ENCODE measurements around the gene COL15A1.

Gene COL15A1

DNA sequence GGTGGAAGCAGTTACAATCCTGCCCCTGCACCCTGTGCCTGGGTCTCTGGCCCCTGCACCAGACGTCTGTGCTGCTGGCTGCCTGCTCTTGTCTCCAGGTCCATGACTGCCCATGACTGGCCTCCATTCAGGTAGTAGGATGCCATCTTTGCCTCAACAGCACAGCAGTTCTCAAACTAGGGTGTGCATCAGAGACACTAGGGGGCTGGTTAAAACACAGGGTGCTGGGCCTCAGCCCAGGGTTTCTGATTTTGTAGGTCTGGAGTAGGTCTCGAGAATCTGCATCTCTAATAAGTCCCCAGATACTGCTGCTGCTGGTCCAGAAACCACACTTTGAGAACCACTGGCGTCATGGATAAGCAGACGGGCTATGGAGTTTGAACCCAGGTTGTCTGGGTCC is 24.0 kb downstream of the COL15A1 start:
- no peak for DNase-seq (ENCODE audit: low read depth)
- H3K4me3 ChIP-seq (ENCODE audit: low read depth, low read length): no peak overlapping the region
- TF ChIP-seq, protein P1, sequence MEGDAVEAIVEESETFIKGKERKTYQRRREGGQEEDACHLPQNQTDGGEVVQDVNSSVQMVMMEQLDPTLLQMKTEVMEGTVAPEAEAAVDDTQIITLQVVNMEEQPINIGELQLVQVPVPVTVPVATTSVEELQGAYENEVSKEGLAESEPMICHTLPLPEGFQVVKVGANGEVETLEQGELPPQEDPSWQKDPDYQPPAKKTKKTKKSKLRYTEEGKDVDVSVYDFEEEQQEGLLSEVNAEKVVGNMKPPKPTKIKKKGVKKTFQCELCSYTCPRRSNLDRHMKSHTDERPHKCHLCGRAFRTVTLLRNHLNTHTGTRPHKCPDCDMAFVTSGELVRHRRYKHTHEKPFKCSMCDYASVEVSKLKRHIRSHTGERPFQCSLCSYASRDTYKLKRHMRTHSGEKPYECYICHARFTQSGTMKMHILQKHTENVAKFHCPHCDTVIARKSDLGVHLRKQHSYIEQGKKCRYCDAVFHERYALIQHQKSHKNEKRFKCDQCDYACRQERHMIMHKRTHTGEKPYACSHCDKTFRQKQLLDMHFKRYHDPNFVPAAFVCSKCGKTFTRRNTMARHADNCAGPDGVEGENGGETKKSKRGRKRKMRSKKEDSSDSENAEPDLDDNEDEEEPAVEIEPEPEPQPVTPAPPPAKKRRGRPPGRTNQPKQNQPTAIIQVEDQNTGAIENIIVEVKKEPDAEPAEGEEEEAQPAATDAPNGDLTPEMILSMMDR (IDR thresholded peaks at IDR 0.05; ENCODE audit: low read depth, low read length, missing control alignments): no peak

DNA sequence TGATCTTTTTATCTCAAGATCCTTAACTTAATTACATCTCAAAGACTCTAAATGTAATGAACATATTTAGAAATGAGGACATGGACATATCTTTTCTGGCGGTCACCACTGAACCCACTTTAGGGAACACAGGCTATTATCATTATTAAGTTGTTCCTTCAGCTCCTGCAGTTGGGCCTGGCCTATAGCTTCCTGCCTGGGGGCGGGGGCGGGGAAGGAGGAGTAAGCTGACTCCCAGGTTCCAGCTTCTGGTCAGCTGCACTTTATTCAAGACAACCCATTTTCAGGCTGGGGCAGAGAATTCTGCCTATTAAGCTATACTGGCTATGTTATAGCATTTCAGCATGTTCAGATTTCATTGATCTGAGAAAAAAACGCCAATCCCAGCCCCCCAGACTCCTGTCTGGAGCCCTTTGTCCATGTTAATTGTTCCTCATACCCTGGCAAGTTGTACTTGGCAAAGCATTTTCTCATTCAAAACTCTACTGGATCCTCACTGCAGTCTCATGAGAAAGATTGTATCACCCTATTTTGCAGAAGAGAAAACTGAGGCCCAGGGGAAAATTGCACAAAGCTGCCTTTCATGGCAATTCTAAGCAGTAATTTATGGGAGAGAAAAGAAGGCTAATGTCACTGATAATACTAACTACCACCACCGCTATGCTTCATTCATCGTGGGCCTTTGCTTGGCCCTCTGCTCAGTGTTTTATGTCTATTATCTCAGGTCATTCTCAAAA is 25.1 kb downstream of the COL15A1 start:
- TF ChIP-seq, protein P1 (IDR thresholded peaks at IDR 0.05; ENCODE audit: low read depth, low read length, missing control alignments): no peak
- no peak for DNase-seq (ENCODE audit: low read depth)
- no peak overlapping the region for H3K4me3 ChIP-seq (ENCODE audit: low read depth, low read length)

DNA sequence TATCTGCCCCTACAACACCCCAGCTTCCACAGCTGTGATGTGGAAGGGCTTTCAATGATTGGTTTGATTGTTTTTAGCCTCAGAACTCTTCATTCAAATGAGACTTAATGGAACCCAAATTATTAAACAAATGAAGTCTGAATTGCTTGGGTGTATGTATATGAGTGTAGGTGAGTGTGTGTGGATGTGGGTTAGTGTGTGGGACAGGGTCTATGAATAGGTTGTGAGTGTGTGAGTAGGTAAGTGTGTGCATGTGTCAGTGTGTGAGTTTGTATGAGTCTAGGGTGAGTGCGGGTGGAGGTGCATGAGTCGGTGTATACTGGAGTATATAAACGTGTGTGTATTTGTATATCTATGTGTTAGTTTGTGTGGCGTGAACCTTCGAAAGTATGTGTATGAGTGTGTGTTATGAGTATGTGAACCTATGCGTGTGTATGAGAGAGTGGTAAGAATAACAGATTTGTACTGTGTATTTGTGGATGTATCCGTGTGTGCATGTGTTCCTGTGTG is 26.9 kb downstream of the COL15A1 start:
- no peak overlapping the region for H3K4me3 ChIP-seq (ENCODE audit: low read depth, low read length)
- no peak for DNase-seq (ENCODE audit: low read depth)
- TF ChIP-seq, protein P1 (IDR thresholded peaks at IDR 0.05; ENCODE audit: low read depth, low read length, missing control alignments): no peak

DNA sequence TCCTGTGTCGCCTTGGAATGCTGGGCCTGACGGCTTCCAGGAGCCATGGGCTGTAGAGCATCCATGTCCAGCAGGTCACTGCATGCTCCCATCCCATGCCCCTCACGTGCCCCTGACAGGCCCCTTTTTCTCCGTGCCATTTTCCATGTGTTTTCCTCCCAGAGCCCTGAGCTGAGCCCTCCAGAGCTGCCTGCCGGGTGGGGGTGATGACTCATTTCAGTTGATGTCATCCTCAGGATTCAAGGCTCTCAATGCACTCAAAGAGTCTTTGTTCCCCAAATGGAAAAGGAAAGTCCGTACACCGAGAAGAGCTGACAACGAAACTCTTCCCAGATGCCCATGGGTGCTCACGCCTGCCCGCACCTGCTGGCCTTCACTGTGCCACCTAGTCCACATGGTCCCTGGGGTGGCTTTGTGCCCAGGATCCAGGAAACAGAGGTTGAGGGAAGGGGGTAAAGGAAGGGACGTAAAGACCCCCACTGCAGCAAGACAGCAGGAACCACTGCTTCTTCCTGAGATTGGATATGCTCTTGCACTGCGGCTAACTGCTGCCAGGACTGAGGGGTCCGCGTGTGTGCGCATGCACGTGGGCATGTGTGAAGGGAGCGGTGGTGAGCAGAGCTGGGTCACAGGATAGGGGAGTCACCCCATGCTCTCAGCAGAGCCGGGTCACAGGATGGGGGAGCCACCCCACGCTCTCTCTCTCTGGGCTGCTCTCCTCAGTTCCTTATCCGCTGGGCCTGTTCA is 27.6 kb downstream of the COL15A1 start:
- DNase-seq (ENCODE audit: low read depth): no peak
- no peak overlapping the region for H3K4me3 ChIP-seq (ENCODE audit: low read depth, low read length)
- TF ChIP-seq, protein P1 (IDR thresholded peaks at IDR 0.05; ENCODE audit: low read depth, low read length, missing control alignments): no peak

DNA sequence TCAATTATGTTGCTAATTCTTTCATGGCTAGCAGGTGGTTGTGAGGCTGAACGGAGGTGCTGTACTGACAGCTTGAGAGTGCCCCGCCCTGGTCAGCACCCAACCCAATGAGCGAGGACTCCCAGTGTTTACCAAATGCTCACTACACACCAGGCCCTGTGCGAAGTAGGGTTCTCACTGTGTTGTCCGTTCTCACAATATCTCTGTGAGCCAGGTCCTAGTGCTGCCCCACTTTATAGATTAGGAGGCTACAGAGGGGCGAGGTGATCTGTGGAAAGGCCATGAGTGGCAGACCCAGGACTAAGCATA is 28.2 kb downstream of the COL15A1 start:
- H3K4me3 ChIP-seq (ENCODE audit: low read depth, low read length): no peak overlapping the region
- DNase-seq (ENCODE audit: low read depth): no peak
- TF ChIP-seq, protein P1 (IDR thresholded peaks at IDR 0.05; ENCODE audit: low read depth, low read length, missing control alignments): no peak

DNA sequence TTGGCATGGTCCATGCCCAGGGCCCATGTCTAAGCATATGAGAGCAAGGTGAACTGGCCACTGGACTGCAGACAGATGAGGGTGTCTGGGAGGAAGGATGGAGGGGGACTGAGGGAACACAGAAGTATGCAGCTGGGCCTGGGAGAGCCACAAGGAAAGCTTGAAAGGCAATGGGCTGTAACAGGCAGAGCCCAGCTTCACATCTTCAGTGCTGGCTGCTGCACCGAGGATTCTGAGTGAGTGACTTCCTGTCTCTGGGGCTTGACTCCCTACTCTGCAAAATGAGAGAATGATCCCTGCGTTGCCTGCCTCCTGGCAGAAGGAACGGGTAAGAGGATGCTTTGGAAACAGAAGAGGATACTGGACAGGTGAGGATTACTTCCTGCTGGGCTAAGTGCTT is 29.0 kb downstream of the COL15A1 start:
- TF ChIP-seq, protein P1 (IDR thresholded peaks at IDR 0.05; ENCODE audit: low read depth, low read length, missing control alignments): no peak
- H3K4me3 ChIP-seq (ENCODE audit: low read depth, low read length): no peak overlapping the region
- no peak for DNase-seq (ENCODE audit: low read depth)

Measured in GM12864 (cell line).